H1 (cell line): Measurements from ENCODE around the gene PCDHGA2. TPM values are rescaled to one million over a fixed set of nuclear protein-coding genes. Genes with fewer than 3 reads are reported as not detected.

Experiments
- CTCF ChIA-PET: fragments of 300-600 bp; sonication (Branson Sonifier 250); formaldehyde crosslinking; loops from one replicate; lab custom pipeline; 2021; ENCODE audit not compliant: partially characterized antibody; lab: Charles Lee
- POLR2A ChIA-PET: fragments of 300-600 bp; sonication (Branson Sonifier 250); formaldehyde crosslinking; loops from one replicate; lab custom pipeline; 2021; ENCODE audit warnings: inconsistent platforms; ENCODE audit not compliant: partially characterized antibody; lab: Charles Lee
- DNase-seq, 2 experiments: peaks; one replicate each; pipeline versions ENCODE4 v3.0.0 to v3.0.0-alpha.2; 2010 to 2022; ENCODE audit warnings: low spot score in 2 of 2, low read depth in 1 of 2, mixed read lengths in 1 of 2
- FAIRE-seq: peaks from 2 replicates; lab custom pipeline; 2011; peaks lifted over from hg19 to GRCh38; lab: Jason Lieb, UNC
- H2AFZ ChIP-seq: 2 replicates; pipeline ENCODE4 v1.8.1; 2012; ENCODE audit warnings: low read length, inconsistent platforms
- H2AK5ac ChIP-seq: 2 replicates; pipeline ENCODE4 v1.6.1; 2013; ENCODE audit warnings: low read depth, low read length
- H2BK120ac ChIP-seq: replicated peaks from 2 replicates; pipeline ENCODE3; 2013; ENCODE audit warnings: low read depth, low read length, inconsistent platforms
- H2BK12ac ChIP-seq: 2 replicates; pipeline ENCODE4 v1.6.1; 2013; ENCODE audit warnings: low read depth, low read length
- H2BK15ac ChIP-seq: 2 replicates; pipeline ENCODE4 v1.6.1; 2013; ENCODE audit warnings: low read length
- H2BK20ac ChIP-seq: 2 replicates; pipeline ENCODE4 v1.6.1; 2013; ENCODE audit warnings: low read length
- H2BK5ac ChIP-seq: 2 replicates; pipeline ENCODE4 v1.6.1; 2013; ENCODE audit warnings: low read depth, low read length
- H3K14ac ChIP-seq: 2 replicates; pipeline ENCODE4 v1.6.1; 2013; ENCODE audit warnings: inconsistent platforms; ENCODE audit not compliant: insufficient read length
- H3K18ac ChIP-seq: 2 replicates; pipeline ENCODE4 v1.6.1; 2013; ENCODE audit warnings: low read length; ENCODE audit errors: extremely low read depth
- H3K23ac ChIP-seq: 2 replicates; pipeline ENCODE4 v1.6.1; 2013; ENCODE audit warnings: inconsistent platforms; ENCODE audit not compliant: insufficient read length
- H3K23me2 ChIP-seq: 2 replicates; pipeline ENCODE4 v1.6.1; 2013; ENCODE audit warnings: low read depth, low read length
- H3K27ac ChIP-seq: 2 replicates; pipeline ENCODE4 v1.6.1; 2011; ENCODE audit warnings: low read depth, low read length, inconsistent platforms
- H3K27me3 ChIP-seq, 4 experiments: replicated peaks in 1 of 4; 1 replicate in 1 of 4; 2 replicates in 3 of 4; pipeline versions ENCODE4 v1.6.1 to v1.8.1; 2011 to 2013; ENCODE audit warnings: low read length in 3 of 4, mild to moderate bottlenecking in 3 of 4, inconsistent platforms in 2 of 4, mixed read lengths in 2 of 4, moderate library complexity in 1 of 4; ENCODE audit not compliant: control insufficient read depth in 3 of 4, insufficient read depth in 3 of 4; ENCODE audit errors: extremely low read depth in 1 of 4
- H3K36me3 ChIP-seq, 4 experiments: 2 replicates each; pipeline versions ENCODE4 v1.6.1 to v1.8.1; 2011 to 2013; ENCODE audit warnings: mild to moderate bottlenecking in 4 of 4, low read length in 3 of 4, moderate library complexity in 2 of 4, control low read depth in 1 of 4, inconsistent platforms in 1 of 4; ENCODE audit not compliant: insufficient read depth in 4 of 4, control insufficient read depth in 2 of 4
- H3K4ac ChIP-seq: replicated peaks from 2 replicates; pipeline ENCODE3; 2013; ENCODE audit warnings: low read length, low read depth, mixed read lengths, inconsistent platforms; ENCODE audit not compliant: insufficient read length
- H3K4me1 ChIP-seq, 4 experiments: replicated peaks in 1 of 4; 1 replicate in 1 of 4; 2 replicates in 3 of 4; pipeline versions ENCODE4 v1.6.1 to v1.8.1; 2011 to 2013; ENCODE audit warnings: low read length in 3 of 4, inconsistent platforms in 2 of 4, mixed read lengths in 1 of 4; ENCODE audit not compliant: insufficient read depth in 4 of 4, control insufficient read depth in 3 of 4
- H3K4me2 ChIP-seq, 2 experiments: 2 replicates each; pipeline versions ENCODE4 v1.6.1 to v1.8.1; 2011 to 2013; ENCODE audit warnings: low read depth in 2 of 2, low read length in 2 of 2, control low read depth in 1 of 2, inconsistent platforms in 1 of 2, mild to moderate bottlenecking in 1 of 2; ENCODE audit not compliant: insufficient read depth in 1 of 2
- H3K4me3 ChIP-seq, 4 experiments: fragments of 200-600, 300-600 bp in 1 of 4; sonication (generic), shearing (Covaris generic), sonication (Bioruptor Twin) in 1 of 4; 2 replicates each; pipeline versions ENCODE4 v1.5.1 to v1.8.1; 2011 to 2016; ENCODE audit warnings: low read length in 4 of 4, low read depth in 3 of 4, control low read depth in 2 of 4, inconsistent platforms in 2 of 4, mild to moderate bottlenecking in 2 of 4, mixed read lengths in 1 of 4, moderate library complexity in 1 of 4; ENCODE audit not compliant: insufficient read depth in 2 of 4; ENCODE audit errors: extremely low read depth in 1 of 4
- H3K56ac ChIP-seq: replicated peaks from 2 replicates; pipeline ENCODE3; 2013; ENCODE audit warnings: low read depth, mild to moderate bottlenecking, mixed read lengths, low read length, inconsistent platforms; ENCODE audit not compliant: insufficient read length
- H3K79me1 ChIP-seq: 2 replicates; pipeline ENCODE4 v1.6.1; 2013; ENCODE audit warnings: low read depth, low read length, control low read depth
- H3K79me2 ChIP-seq, 2 experiments: 2 replicates each; pipeline versions ENCODE4 v1.6.1 to v1.8.1; 2012 to 2013; ENCODE audit warnings: low read length in 2 of 2, mild to moderate bottlenecking in 2 of 2, inconsistent platforms in 1 of 2; ENCODE audit not compliant: insufficient read depth in 2 of 2, control insufficient read depth in 1 of 2
- H3K9ac ChIP-seq, 4 experiments: replicated peaks in 1 of 4; 1 replicate in 1 of 4; 2 replicates in 3 of 4; pipeline versions ENCODE4 v1.6.1 to v1.8.1; 2011 to 2013; ENCODE audit warnings: low read depth in 3 of 4, low read length in 3 of 4, control low read depth in 2 of 4, mild to moderate bottlenecking in 2 of 4, moderate library complexity in 2 of 4, inconsistent platforms in 1 of 4; ENCODE audit errors: extremely low read depth in 1 of 4
- H3K9me3 ChIP-seq, 2 experiments: 2 replicates each; pipeline versions ENCODE4 v1.6.1 to v1.8.1; 2012 to 2013; ENCODE audit warnings: mild to moderate bottlenecking in 2 of 2, moderate library complexity in 2 of 2, control low read depth in 1 of 2, inconsistent platforms in 1 of 2, low read depth in 1 of 2, low read length in 1 of 2, mixed read lengths in 1 of 2; ENCODE audit not compliant: insufficient read depth in 2 of 2
- H4K20me1 ChIP-seq, 2 experiments: replicated peaks in 1 of 2; 2 replicates each; pipeline versions ENCODE3 to v1.8.1; 2011 to 2013; ENCODE audit warnings: inconsistent platforms in 2 of 2, low read length in 2 of 2, mild to moderate bottlenecking in 1 of 2; ENCODE audit not compliant: insufficient read depth in 2 of 2, control insufficient read depth in 1 of 2
- H4K5ac ChIP-seq: 2 replicates; pipeline ENCODE4 v1.6.1; 2013; ENCODE audit warnings: low read length, low read depth, mixed read lengths, inconsistent platforms; ENCODE audit not compliant: insufficient read length
- H4K8ac ChIP-seq: 2 replicates; pipeline ENCODE4 v1.8.0; 2013; ENCODE audit warnings: mild to moderate bottlenecking, moderate library complexity, low read length, inconsistent platforms; ENCODE audit not compliant: insufficient read depth; ENCODE audit errors: extremely low read depth
- H4K91ac ChIP-seq: replicated peaks from 2 replicates; pipeline ENCODE3; 2013; ENCODE audit warnings: low read length, mixed read lengths, inconsistent platforms; ENCODE audit not compliant: insufficient read length
- CEBPB ChIP-seq: IDR thresholded peaks from 2 replicates; pipeline ENCODE4 v1.6.1; 2012; ENCODE audit warnings: low read depth, low read length
- SIX5 ChIP-seq: IDR thresholded peaks from 2 replicates; pipeline ENCODE4 v1.6.1; 2011; ENCODE audit warnings: mild to moderate bottlenecking, low read depth, low read length
- WGBS, 2 experiments: shearing (Covaris generic) in 1 of 2; methylation state at CpG; one replicate each; pipeline versions ENCODE4 v1.1.6 to v1.1.7; 2013 to 2015; ENCODE audit warnings: low lambda C conversion rate in 2 of 2, mixed read lengths in 2 of 2, inconsistent platforms in 1 of 2, low coverage in 1 of 2, missing lambda C conversion rate in 1 of 2; ENCODE audit not compliant: insufficient replicate concordance in 2 of 2, insufficient coverage in 1 of 2, insufficient read length in 1 of 2; ENCODE audit errors: extremely low coverage in 1 of 2, missing lambda C conversion rate in 1 of 2; 5-methylcytosine and 5-hydroxymethylcytosine counted together
- polyA plus RNA-seq, 7 experiments: library from polyadenylated mRNA; depleted of rRNA in 3 of 7; stranded (reverse) in 5 of 7; unstranded in 2 of 7; fragments of >200 nt in 5 of 7; fragments of 200-250 nt in 2 of 7; gene quantifications; 1 replicate in 5 of 7; 2 replicates in 1 of 7; 4 replicates in 1 of 7; pipeline versions ENCODE4 v1.2.1 to v1.2.3, GENCODE V29; 2011 to 2013; ENCODE audit warnings: missing spikeins in 2 of 7, mixed read lengths in 2 of 7
- total RNA-seq: library from RNA; stranded (reverse); fragmentation: NEBNext Ultra II Directional; extraction: Animal tissue kit (Norgen Biotek cat#: 25700); gene quantifications from 2 replicates; pipeline ENCODE4 v1.2.1, GENCODE V29; 2021

Gene PCDHGA2
- total and polyA plus RNA-seq, 2 of the 8 experiments (the other 6 are each of a cell fraction or from before 2014, with no cell fraction given): 0.32 to 0.39 TPM

- Histone ChIP-seq H3K18ac (no peak overlapping the region), H3K9ac (no peak overlapping the region), H3K27me3 (no peaks in the 10 kb centered on the region; a peak in 1 of 7 replicates), H3K56ac (no peak overlapping the region), H3K79me2 (no peaks in the 10 kb centered on the region), H3K14ac (no peak overlapping the region), H3K36me3 (peaks cover 3 to 29% (median 14%) of the 10 kb centered on the region in 4 experiments; a peak in 7 of 8 replicates), H3K23me2 (no peaks in the 10 kb centered on the region; the same call in 1 of the 2 replicates), H3K4me3 (peak overlapping the region in 1 of 4 experiments; percentile 36; a peak in 1 of 8 replicates), H3K79me1 (no peaks in the 10 kb centered on the region), H2BK120ac (no peak overlapping the region), H4K91ac (no peak overlapping the region), H3K23ac (no peak overlapping the region), H2BK5ac (no peak overlapping the region), H2BK15ac (no peak overlapping the region), H2BK20ac (no peak overlapping the region), H3K4ac (no peak overlapping the region), H4K20me1 (no peaks in the 10 kb centered on the region), H2AFZ (no peak overlapping the region), H3K4me2 (no peak overlapping the region; a peak in 1 of 4 replicates), H2AK5ac (no peak overlapping the region), H3K4me1 (no peaks in the 10 kb centered on the region), H3K9me3 (peaks cover 46 to 49% of the 10 kb centered on the region in 2 experiments), H3K27ac (no peak overlapping the region), H2BK12ac (no peak overlapping the region), H4K5ac (no peak overlapping the region), H4K8ac (no peak overlapping the region)
- 96% methylated on average over 10 of the region's 10 CpGs; no CpG with 5 or more reads in 1 of the 2 experiments for WGBS, 2 experiments
- FAIRE-seq (no peak), DNase-seq (no peak)
- TF ChIP-seq SIX5 (no peak), CEBPB (peak; percentile 95)
- ChIA-PET POLR2A (interaction anchor here (1.0 kb wide), 2 partner anchors 8 to 125 kb away, joined by 3 read pairs; no protein-coding TSS in a partner anchor), CTCF (interaction anchor here (0.9 to 8.7 kb wide), 16 partner anchors 12 to 207 kb away, joined by 3 to 68 read pairs (median 8); partner anchors contain the start of genes PCDHB10, PCDHB16, PCDHGA10 and PCDHGA2)
Observed at GRCh38 chr5:141388661-141389060, 50.1 kb downstream of the PCDHGA2 start.
